Gastroesophageal sphincter (tissue), 4 donors: ENCODE results near the gene HJV. TPM values are rescaled to one million over a fixed set of nuclear protein-coding genes. Genes with fewer than 3 reads are reported as not detected.

Source experiments
- ATAC-seq: fragments of 150-250 bp; one replicate; pipeline ENCODE4 v1.9.1; 2016; ENCODE audit warnings: mild to moderate bottlenecking, moderate library complexity
- H3K27ac ChIP-seq, 4 donors: fragments of 200-600 bp; sonication (generic) in 3 of 4; 1 replicate in 3 of 4; 2 replicates in 1 of 4; pipeline ENCODE4 v1.5.1; 2016 to 2019
- H3K27me3 ChIP-seq: fragments of 200-600 bp; sonication (generic); one replicate; pipeline ENCODE4 v1.5.1; 2019
- H3K36me3 ChIP-seq, 2 donors: fragments of 200-600 bp; sonication (generic); one replicate each; pipeline ENCODE4 v1.5.1; 2019; ENCODE audit warnings: control low read depth in 1 of 2
- H3K4me1 ChIP-seq, 3 donors: fragments of 200-600 bp; sonication (generic); 1 replicate in 2 of 3; 2 replicates in 1 of 3; pipeline ENCODE4 v1.5.1; 2016 to 2019; ENCODE audit warnings: control low read depth in 2 of 3
- H3K4me3 ChIP-seq, 2 donors: fragments of 200-600 bp; sonication (generic); one replicate each; pipeline ENCODE4 v1.5.1; 2019; ENCODE audit warnings: mild to moderate bottlenecking in 1 of 2, moderate library complexity in 1 of 2
- H3K9me3 ChIP-seq, 3 donors: fragments of 200-600 bp; sonication (generic); one replicate each; pipeline ENCODE4 v1.5.1; 2017 to 2019; ENCODE audit warnings: control low read depth in 2 of 3
- CTCF ChIP-seq, 4 experiments: fragments of 200-600 bp in 2 of 4; fragments of 450-650 bp in 2 of 4; sonication (generic) in 1 of 4; IDR thresholded peaks; one replicate each; pipeline ENCODE4 v1.5.1; 2017 to 2019; ENCODE audit warnings: antibody characterized with exemption in 4 of 4, mild to moderate bottlenecking in 2 of 4, moderate library complexity in 2 of 4
- EP300 ChIP-seq: sonication (generic); formaldehyde crosslinking; IDR thresholded peaks from one replicate; pipeline ENCODE4 v1.6.1; 2017; ENCODE audit warnings: antibody characterized with exemption, mild to moderate bottlenecking
- POLR2A ChIP-seq, 2 donors: fragments of 450-650 bp; IDR thresholded peaks; one replicate each; pipeline ENCODE4 v1.6.1; 2017; ENCODE audit warnings: antibody characterized with exemption in 2 of 2, mild to moderate bottlenecking in 2 of 2, moderate library complexity in 1 of 2
- POLR2AphosphoS5 ChIP-seq: sonication (generic); formaldehyde crosslinking; IDR thresholded peaks from one replicate; pipeline ENCODE4 v1.6.1; 2017; ENCODE audit warnings: antibody characterized with exemption
- WGBS, 2 donors: methylation state at CpG; one replicate each; pipeline ENCODE4 v1.1.5; 2018; ENCODE audit warnings: low coverage in 1 of 2; 5-methylcytosine and 5-hydroxymethylcytosine counted together
- total RNA-seq, 4 donors: library from RNA; depleted of rRNA; stranded (reverse); fragments of >200 nt; gene quantifications; one replicate each; pipeline ENCODE4 v1.1.0, GENCODE V29; 2016

The HJV gene
- total RNA-seq, 4 donors from 2014 or later: 0.77 TPM; not detected in 3

- Histone ChIP-seq H3K4me3 (peak overlapping the region in 1 of 2 donors; percentile 23), H3K27ac (peak overlapping the region; percentile 93 to 99 (median 95)), H3K27me3 (no peaks in the 10 kb centered on the region), H3K9me3 (no peaks in the 10 kb centered on the region), H3K36me3 (peaks cover 0 to 14% of the 10 kb centered on the region in 2 donors), H3K4me1 (peaks cover 47 to 78% (median 63%) of the 10 kb centered on the region in 3 donors)
- WGBS, 2 donors: 39 to 43% methylated on average over 6 to 7 of the region's 7 CpGs
- peak; percentile 17 for ATAC-seq
- no peak for TF ChIP-seq POLR2A (IDR thresholded peaks at IDR 0.05)
- peak; percentile 44 for TF ChIP-seq POLR2AphosphoS5
Observed at GRCh38 chr1:145979746-145980456, 41.6 kb downstream of the HJV start.

- Histone ChIP-seq H3K4me3 (peak overlapping the region; percentile 30 to 43), H3K36me3 (peaks cover 0 to 17% of the 10 kb centered on the region in 2 donors), H3K9me3 (no peaks in the 10 kb centered on the region), H3K27ac (peak overlapping the region; percentile 93 to 99 (median 95)), H3K27me3 (no peaks in the 10 kb centered on the region), H3K4me1 (peaks cover 41 to 70% (median 56%) of the 10 kb centered on the region in 3 donors)
- WGBS, 2 donors: 3 to 11% methylated on average over 3 to 5 of the region's 9 CpGs
- ATAC-seq: peak; percentile 95
- TF ChIP-seq CTCF (IDR thresholded peaks at IDR 0.05): peak in 3 of 4 experiments; percentile 20 to 33 (median 24)
- no peak for TF ChIP-seq EP300
- TF ChIP-seq POLR2A (IDR thresholded peaks at IDR 0.05): peak in 1 of 2 donors; percentile 27
- TF ChIP-seq POLR2AphosphoS5: peak; percentile 97
Observed at GRCh38 chr1:145978854-145979745, 42.4 kb downstream of the HJV start.

GRCh38 chr1:145978471-145978853 is 43.1 kb downstream of the HJV start:
- Histone ChIP-seq H3K27me3 (no peaks in the 10 kb centered on the region), H3K36me3 (peaks cover 0 to 17% of the 10 kb centered on the region in 2 donors), H3K4me1 (peaks cover 37 to 64% (median 53%) of the 10 kb centered on the region in 3 donors), H3K27ac (peak overlapping the region; percentile 93 to 99 (median 95)), H3K9me3 (no peaks in the 10 kb centered on the region), H3K4me3 (peak overlapping the region; percentile 30 to 43)
- no peak for TF ChIP-seq EP300
- no peak for TF ChIP-seq POLR2A (IDR thresholded peaks at IDR 0.05)
- TF ChIP-seq CTCF (IDR thresholded peaks at IDR 0.05): no peak
- no peak for TF ChIP-seq POLR2AphosphoS5
- no peak for ATAC-seq

- 14 to 46% methylated on average over 2 to 5 of the region's 9 CpGs for WGBS, 2 donors
- peaks cover 0 to 17% of the 10 kb centered on the region in 2 donors for H3K36me3 ChIP-seq
- no peak for TF ChIP-seq EP300
- TF ChIP-seq POLR2A (IDR thresholded peaks at IDR 0.05): no peak
- peak; percentile 83 to 97 (median 91) for TF ChIP-seq CTCF (IDR thresholded peaks at IDR 0.05)
- TF ChIP-seq POLR2AphosphoS5: peak; percentile 72
- peak overlapping the region in 1 of 2 donors; percentile 30 for H3K4me3 ChIP-seq
- H3K27me3 ChIP-seq: no peaks in the 10 kb centered on the region
- ATAC-seq: peak; percentile 33
- H3K27ac ChIP-seq: peak overlapping the region; percentile 93 to 99 (median 95)
- H3K4me1 ChIP-seq: peaks cover 35 to 57% (median 47%) of the 10 kb centered on the region in 3 donors
- H3K9me3 ChIP-seq: no peaks in the 10 kb centered on the region
Observed at GRCh38 chr1:145977486-145978470, 43.8 kb downstream of the HJV start.
